ENCODE data around the gene NRDE2.
A peak's percentile ranks its signal among the peaks of the same experiment; 100 is the strongest.

The NRDE2 gene

DNA sequence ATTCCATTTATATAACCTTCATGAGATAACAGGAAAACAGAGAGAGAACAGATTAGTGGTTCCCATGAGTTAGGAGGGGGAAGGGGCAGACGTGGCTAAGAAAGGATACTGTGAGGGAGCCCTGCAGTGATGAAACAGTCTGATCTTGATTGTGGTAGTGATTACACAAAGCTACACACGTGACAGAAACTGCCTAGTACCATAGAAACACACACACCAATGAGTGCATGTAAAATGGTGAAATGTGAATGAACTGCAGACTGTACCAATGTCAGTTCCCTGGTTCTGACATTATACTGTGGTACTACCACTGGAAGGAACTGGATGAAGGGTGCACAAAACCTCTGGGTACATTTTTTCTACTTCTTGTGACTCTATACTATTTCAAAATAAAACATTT, 36.9 kb downstream of the NRDE2 start:
- POLR2A ChIA-PET = no interaction called here
- DNase-seq (ENCODE audit: extremely low spot score) = no peak
- CTCF ChIA-PET = interaction anchor here (1.4 kb wide), 1 partner anchor 9 kb away, joined by 4 read pairs; no protein-coding TSS in a partner anchor
- TF ChIP-seq, protein P1, sequence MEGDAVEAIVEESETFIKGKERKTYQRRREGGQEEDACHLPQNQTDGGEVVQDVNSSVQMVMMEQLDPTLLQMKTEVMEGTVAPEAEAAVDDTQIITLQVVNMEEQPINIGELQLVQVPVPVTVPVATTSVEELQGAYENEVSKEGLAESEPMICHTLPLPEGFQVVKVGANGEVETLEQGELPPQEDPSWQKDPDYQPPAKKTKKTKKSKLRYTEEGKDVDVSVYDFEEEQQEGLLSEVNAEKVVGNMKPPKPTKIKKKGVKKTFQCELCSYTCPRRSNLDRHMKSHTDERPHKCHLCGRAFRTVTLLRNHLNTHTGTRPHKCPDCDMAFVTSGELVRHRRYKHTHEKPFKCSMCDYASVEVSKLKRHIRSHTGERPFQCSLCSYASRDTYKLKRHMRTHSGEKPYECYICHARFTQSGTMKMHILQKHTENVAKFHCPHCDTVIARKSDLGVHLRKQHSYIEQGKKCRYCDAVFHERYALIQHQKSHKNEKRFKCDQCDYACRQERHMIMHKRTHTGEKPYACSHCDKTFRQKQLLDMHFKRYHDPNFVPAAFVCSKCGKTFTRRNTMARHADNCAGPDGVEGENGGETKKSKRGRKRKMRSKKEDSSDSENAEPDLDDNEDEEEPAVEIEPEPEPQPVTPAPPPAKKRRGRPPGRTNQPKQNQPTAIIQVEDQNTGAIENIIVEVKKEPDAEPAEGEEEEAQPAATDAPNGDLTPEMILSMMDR (IDR thresholded peaks at IDR 0.05; ENCODE audit: control extremely low read depth, extremely low read depth, low read depth, missing control alignments) = no peak

DNA sequence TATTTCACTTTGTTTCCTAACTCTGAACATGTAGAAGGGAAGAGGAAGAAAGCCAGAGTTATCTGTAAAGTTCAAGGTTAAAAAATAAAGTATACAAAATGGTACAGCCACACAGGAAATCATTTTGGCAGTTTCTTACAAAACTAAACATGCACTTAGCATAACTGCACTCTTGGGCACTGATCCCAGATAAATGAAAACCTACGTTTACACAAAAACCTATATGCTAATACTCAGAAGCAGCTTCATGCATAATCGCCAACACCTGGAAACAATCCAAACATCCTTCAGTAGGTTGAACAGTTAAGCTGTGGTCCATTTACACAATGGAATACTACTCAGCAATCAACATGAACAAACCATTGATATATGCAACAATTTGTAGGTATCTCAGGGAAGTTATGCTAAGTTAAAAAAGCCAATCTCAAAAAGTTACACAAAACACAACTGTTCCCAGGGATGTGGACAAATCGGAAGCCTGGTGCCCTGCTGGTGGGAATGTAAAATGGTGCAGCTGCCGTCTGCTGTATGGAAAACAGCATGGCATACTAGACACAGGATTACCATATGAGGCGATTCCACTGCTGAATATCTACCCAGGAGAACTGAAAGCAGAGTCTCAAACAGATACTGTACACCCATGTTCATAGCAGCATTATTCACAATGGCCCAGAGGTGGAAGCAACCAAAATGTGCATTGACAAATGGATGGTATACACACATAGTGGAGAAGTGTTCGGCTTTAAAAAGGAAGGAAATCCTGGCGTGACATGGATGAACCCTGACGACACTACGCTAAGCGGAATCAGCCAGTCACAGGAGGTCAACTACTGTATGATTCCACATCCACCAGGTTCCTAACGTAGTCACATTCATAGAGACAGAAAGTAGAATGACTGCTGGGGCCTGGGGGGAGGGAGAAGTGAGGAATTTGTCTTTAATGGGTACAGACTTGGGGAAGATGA, 37.7 kb downstream of the NRDE2 start:
- ChIA-PET POLR2A (no interaction called here), CTCF (no interaction called here)
- TF ChIP-seq, protein P1 (IDR thresholded peaks at IDR 0.05; ENCODE audit: control extremely low read depth, extremely low read depth, low read depth, missing control alignments) = no peak
- no peak for DNase-seq (ENCODE audit: extremely low spot score)

DNA sequence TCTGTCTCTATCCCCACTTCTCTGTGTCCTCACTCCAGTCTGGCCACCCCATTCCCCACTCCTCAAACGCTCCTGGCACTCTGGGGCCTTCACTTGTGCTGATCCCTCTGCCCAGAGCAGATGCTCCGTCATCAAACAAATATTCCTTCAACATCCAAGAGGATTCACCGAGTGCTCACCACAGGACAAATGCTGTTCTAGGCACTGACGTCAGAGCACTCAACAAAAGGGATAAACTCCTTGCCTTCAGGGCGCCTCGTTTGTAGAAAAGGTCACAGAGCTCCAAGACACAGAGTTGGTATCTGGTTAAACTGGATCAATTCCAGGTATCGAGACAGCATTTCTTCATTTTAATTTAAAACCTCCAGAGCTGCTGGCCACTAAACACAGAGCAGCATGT, 40.0 kb downstream of the NRDE2 start:
- TF ChIP-seq, protein P1 (IDR thresholded peaks at IDR 0.05; ENCODE audit: control extremely low read depth, extremely low read depth, low read depth, missing control alignments) = no peak
- ChIA-PET CTCF (interaction anchor here (1.4 to 2.3 kb wide), 4 partner anchors 9 to 467 kb away, joined by 3 to 8 read pairs (median 6); no protein-coding TSS in a partner anchor), POLR2A (no interaction called here)
- DNase-seq (ENCODE audit: extremely low spot score) = no peak

DNA sequence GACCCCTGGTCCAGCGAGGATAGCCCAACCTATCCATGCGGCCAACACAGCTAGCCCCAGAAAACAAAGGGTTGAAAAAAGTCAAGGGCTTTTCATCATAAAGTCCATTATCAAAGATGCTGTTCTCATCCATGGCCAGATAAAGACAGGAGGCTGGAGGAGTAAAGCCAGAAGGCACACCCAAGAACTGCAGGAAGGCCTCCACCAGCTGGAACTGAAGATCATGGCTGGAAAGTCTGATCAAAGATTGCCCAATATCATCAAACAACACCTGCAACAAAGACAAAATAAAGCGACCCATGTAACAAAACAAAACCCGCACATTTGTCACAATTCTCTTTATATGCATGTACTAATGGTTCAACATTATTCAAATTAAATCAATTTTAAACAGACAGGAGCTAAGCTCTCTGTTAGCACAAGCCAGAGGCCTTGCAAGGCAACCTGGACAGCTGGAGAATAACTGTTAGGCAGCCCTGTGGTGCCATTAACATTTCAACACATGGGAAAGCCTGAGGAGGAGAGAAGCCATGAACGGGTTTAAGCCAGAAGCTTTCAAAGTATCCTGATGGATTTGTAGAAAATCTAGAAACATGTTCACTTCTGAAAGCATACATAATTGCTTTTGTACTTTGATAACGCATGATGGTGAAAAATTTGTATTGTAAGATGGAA, 41.3 kb downstream of the NRDE2 start:
- DNase-seq (ENCODE audit: extremely low spot score) = no peak
- TF ChIP-seq, protein P1 (IDR thresholded peaks at IDR 0.05; ENCODE audit: control extremely low read depth, extremely low read depth, low read depth, missing control alignments) = no peak
- POLR2A ChIA-PET = no interaction called here
- CTCF ChIA-PET = interaction anchor here (0.8 to 2.6 kb wide), 7 partner anchors 8 to 408 kb away, joined by 3 to 8 read pairs (median 6); no protein-coding TSS in a partner anchor

DNA sequence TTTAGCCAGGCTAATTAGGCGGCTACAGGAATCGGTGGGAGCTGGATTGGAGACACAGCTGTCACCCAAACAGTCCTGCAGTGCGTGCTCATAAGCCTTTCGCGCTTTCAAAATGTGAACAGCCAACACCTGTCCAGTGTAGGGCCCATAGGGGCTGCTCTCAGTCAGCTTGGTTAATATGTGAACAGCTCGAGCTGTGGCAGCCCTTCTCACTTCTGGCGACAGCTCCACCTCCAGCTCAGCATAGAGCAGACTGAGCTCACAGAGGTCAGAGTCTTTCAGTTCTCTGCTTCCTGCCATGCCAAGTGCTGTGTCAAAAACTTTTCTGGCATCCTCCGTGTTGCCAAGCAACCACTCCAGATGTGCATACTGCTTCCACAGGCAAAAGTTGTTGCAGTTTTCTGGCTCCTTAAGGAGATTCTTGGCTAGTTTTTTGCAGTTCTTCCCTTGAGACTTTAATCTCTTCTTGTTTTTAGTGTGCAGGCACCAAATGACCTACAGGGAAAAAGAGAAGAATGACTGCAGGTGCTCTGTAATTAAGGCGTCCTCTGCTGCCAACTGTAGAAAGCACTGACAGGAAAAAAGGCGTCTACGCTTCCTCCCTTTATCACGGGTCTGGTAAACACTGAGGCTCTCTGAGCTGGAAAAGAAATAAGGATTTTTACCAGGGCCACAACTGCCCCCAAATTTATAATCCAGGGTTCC, 42.9 kb downstream of the NRDE2 start:
- peak; percentile 38 for DNase-seq (ENCODE audit: extremely low spot score)
- TF ChIP-seq, protein P1 (IDR thresholded peaks at IDR 0.05; ENCODE audit: control extremely low read depth, extremely low read depth, low read depth, missing control alignments) = no peak
- CTCF ChIA-PET = interaction anchor here (1.1 to 2.6 kb wide), 7 partner anchors 10 to 470 kb away, joined by 3 to 11 read pairs (median 6); no protein-coding TSS in a partner anchor
- POLR2A ChIA-PET = no interaction called here

DNA sequence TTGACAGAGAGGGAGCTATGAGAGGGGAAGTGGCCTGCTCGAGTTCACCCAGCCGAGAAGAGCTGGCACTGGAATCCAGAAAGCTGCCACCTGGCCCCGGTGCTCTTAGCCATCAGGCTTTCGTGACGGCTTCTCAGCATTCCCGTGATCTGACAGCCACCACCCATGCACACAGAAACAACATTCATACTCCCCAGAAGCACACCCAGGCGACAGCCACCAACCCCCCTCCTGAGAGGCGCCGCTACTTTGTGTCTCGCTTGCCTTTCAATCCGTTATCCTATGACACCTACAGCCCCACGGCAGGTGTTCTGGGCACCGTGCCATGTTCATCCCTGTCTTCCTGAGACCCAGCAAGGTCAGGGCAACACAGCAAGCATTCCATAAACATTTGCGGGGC, 44.0 kb downstream of the NRDE2 start:
- CTCF ChIA-PET = interaction anchor here (1.3 to 2.6 kb wide), 4 partner anchors 11 to 471 kb away, joined by 3 to 11 read pairs (median 6); no protein-coding TSS in a partner anchor
- DNase-seq (ENCODE audit: extremely low spot score) = no peak
- POLR2A ChIA-PET = no interaction called here
- TF ChIP-seq, protein P1 (IDR thresholded peaks at IDR 0.05; ENCODE audit: control extremely low read depth, extremely low read depth, low read depth, missing control alignments) = no peak

Measured in GM10248 (cell line).